ENCODE data around the gene MVB12B.

- TF ChIP-seq CTCF (conservative IDR thresholded peaks at IDR 0.05 in 1 of 2, IDR thresholded peaks at IDR 0.05 in 1 of 2; ENCODE audit: extremely low read depth in 1 of 2, insufficient read depth in 1 of 2, low read depth in 1 of 2, low read length in 2 of 2) (no peak), EZH2 (IDR thresholded peaks at IDR 0.05; ENCODE audit: borderline replicate concordance, low read length) (no peak)
These were observed 171.7 kb downstream of the MVB12B start for GRCh38 chr9:126498331-126498730.
